H9 (cell line): ENCODE data around the gene SLC5A12. TPM values are rescaled to one million over a fixed set of nuclear protein-coding genes. Genes with fewer than 3 reads are reported as not detected.

ENCODE experiments used
- DNase-seq: peaks from one replicate; pipeline ENCODE4 v3.0.0-alpha.2; 2017
- H2AFZ ChIP-seq: one replicate; pipeline ENCODE4 v1.6.1; 2013; ENCODE audit warnings: mild to moderate bottlenecking, low read length, control low read depth, moderate library complexity
- H2AK5ac ChIP-seq: 2 replicates; pipeline ENCODE4 v1.6.1; 2013; ENCODE audit warnings: low read length, control low read depth, mixed read lengths; ENCODE audit not compliant: insufficient read length
- H2BK120ac ChIP-seq: one replicate; pipeline ENCODE4 v1.6.1; 2013; ENCODE audit warnings: low read depth, mild to moderate bottlenecking, low read length, control low read depth, inconsistent platforms; ENCODE audit not compliant: poor library complexity, severe bottlenecking
- H2BK12ac ChIP-seq: 2 replicates; pipeline ENCODE4 v1.6.1; 2013; ENCODE audit warnings: low read length, control low read depth, mixed read lengths, low read depth; ENCODE audit not compliant: insufficient read length
- H2BK15ac ChIP-seq: 2 replicates; pipeline ENCODE4 v1.6.1; 2013; ENCODE audit warnings: low read depth, low read length, control low read depth
- H2BK20ac ChIP-seq: one replicate; pipeline ENCODE4 v1.6.1; 2013; ENCODE audit warnings: low read depth, mild to moderate bottlenecking, low read length, control low read depth, inconsistent platforms; ENCODE audit not compliant: poor library complexity, severe bottlenecking
- H2BK5ac ChIP-seq: 2 replicates; pipeline ENCODE4 v1.6.1; 2013; ENCODE audit warnings: low read length, control low read depth, mixed read lengths; ENCODE audit not compliant: insufficient read length
- H3K14ac ChIP-seq: 2 replicates; pipeline ENCODE4 v1.6.1; 2013; ENCODE audit warnings: low read length, control low read depth; ENCODE audit not compliant: insufficient read depth
- H3K18ac ChIP-seq: 2 replicates; pipeline ENCODE4 v1.6.1; 2013; ENCODE audit warnings: low read depth, mild to moderate bottlenecking, mixed read lengths, low read length, control low read depth; ENCODE audit not compliant: insufficient read length
- H3K23ac ChIP-seq: 2 replicates; pipeline ENCODE4 v1.6.1; 2013; ENCODE audit warnings: low read length, control low read depth, mixed read lengths, low read depth; ENCODE audit not compliant: insufficient read length
- H3K23me2 ChIP-seq: 2 replicates; pipeline ENCODE4 v1.6.1; 2013; ENCODE audit warnings: low read depth, mild to moderate bottlenecking, mixed read lengths, low read length, control low read depth; ENCODE audit not compliant: insufficient read length, poor library complexity, severe bottlenecking
- H3K27ac ChIP-seq: 2 replicates; pipeline ENCODE4 v1.5.1; 2013; ENCODE audit warnings: low read length, control low read depth, mixed read lengths, low read depth; ENCODE audit not compliant: insufficient read length
- H3K27me3 ChIP-seq: 2 replicates; pipeline ENCODE4 v1.6.1; 2013; ENCODE audit warnings: low read length, control low read depth, inconsistent platforms; ENCODE audit not compliant: insufficient read depth
- H3K4ac ChIP-seq: 2 replicates; pipeline ENCODE4 v1.6.1; 2013; ENCODE audit warnings: low read depth, mild to moderate bottlenecking, control low read depth, inconsistent platforms, low read length, moderate library complexity
- H3K4me1 ChIP-seq: 2 replicates; pipeline ENCODE4 v1.6.1; 2013; ENCODE audit warnings: low read length, control low read depth, inconsistent platforms; ENCODE audit not compliant: insufficient read depth
- H3K4me2 ChIP-seq: 2 replicates; pipeline ENCODE4 v1.6.1; 2013; ENCODE audit warnings: low read length, control low read depth, mixed read lengths; ENCODE audit not compliant: insufficient read length, insufficient read depth
- H3K56ac ChIP-seq: 2 replicates; pipeline ENCODE4 v1.6.1; 2013; ENCODE audit warnings: low read depth, mild to moderate bottlenecking, mixed read lengths, low read length, control low read depth; ENCODE audit not compliant: insufficient read length
- H3K79me1 ChIP-seq: 2 replicates; pipeline ENCODE4 v1.6.1; 2013; ENCODE audit warnings: low read depth, mild to moderate bottlenecking, moderate library complexity, low read length, control low read depth, inconsistent platforms; ENCODE audit not compliant: insufficient read depth, poor library complexity, severe bottlenecking
- H3K79me2 ChIP-seq: 2 replicates; pipeline ENCODE4 v1.6.1; 2013; ENCODE audit warnings: low read length, control low read depth, inconsistent platforms; ENCODE audit not compliant: insufficient read depth
- H3K9ac ChIP-seq: 2 replicates; pipeline ENCODE4 v1.6.1; 2013; ENCODE audit warnings: low read length, control low read depth, mixed read lengths; ENCODE audit not compliant: insufficient read length; ENCODE audit errors: extremely low read depth
- H3K9me3 ChIP-seq: one replicate; pipeline ENCODE4 v1.6.1; 2013; ENCODE audit warnings: low read depth, low read length, inconsistent platforms; ENCODE audit not compliant: control insufficient read depth
- H3T11ph ChIP-seq: one replicate; pipeline ENCODE4 v1.6.1; 2013; ENCODE audit warnings: mild to moderate bottlenecking, low read length, control low read depth, inconsistent platforms
- H4K20me1 ChIP-seq: one replicate; pipeline ENCODE4 v1.6.1; 2013; ENCODE audit not compliant: control insufficient read depth, insufficient read length, insufficient read depth
- H4K5ac ChIP-seq: 2 replicates; pipeline ENCODE4 v1.6.1; 2013; ENCODE audit warnings: low read depth, mild to moderate bottlenecking, mixed read lengths, low read length, control low read depth; ENCODE audit not compliant: insufficient read length
- H4K8ac ChIP-seq: replicated peaks from 2 replicates; pipeline ENCODE4 v1.6.1; 2013; ENCODE audit warnings: low read length, control low read depth, mixed read lengths, low read depth; ENCODE audit not compliant: insufficient read length
- H4K91ac ChIP-seq: 2 replicates; pipeline ENCODE4 v1.6.1; 2013; ENCODE audit warnings: low read depth, mild to moderate bottlenecking, moderate library complexity, mixed read lengths, low read length, control low read depth; ENCODE audit not compliant: insufficient read length
- H3K27ac Mint-ChIP-seq, 3 experiments: 2 replicates in 2 of 3; 3 replicates in 1 of 3; pipeline ENCODE4 v1.8.0; 2020 to 2021; ENCODE audit warnings: mixed read lengths in 3 of 3, mild to moderate bottlenecking in 1 of 3, moderate library complexity in 1 of 3
- H3K27me3 Mint-ChIP-seq: 2 replicates; pipeline ENCODE4 v1.8.0; 2021; ENCODE audit warnings: low read depth, mild to moderate bottlenecking, moderate library complexity, mixed read lengths
- H3K36me3 Mint-ChIP-seq, 3 experiments: 2 replicates in 2 of 3; 3 replicates in 1 of 3; pipeline ENCODE4 v1.8.0; 2020 to 2021; ENCODE audit warnings: low read depth in 3 of 3, mixed read lengths in 3 of 3; ENCODE audit not compliant: insufficient read depth in 1 of 3
- H3K4me1 Mint-ChIP-seq, 2 experiments: 2 replicates each; pipeline ENCODE4 v1.8.0; 2020; ENCODE audit warnings: mixed read lengths in 2 of 2
- H3K4me3 Mint-ChIP-seq, 2 experiments: 2 replicates in 1 of 2; 3 replicates in 1 of 2; pipeline ENCODE4 v1.8.0; 2020 to 2021; ENCODE audit warnings: mild to moderate bottlenecking in 2 of 2, mixed read lengths in 2 of 2, moderate library complexity in 1 of 2
- H3K9me3 Mint-ChIP-seq, 2 experiments: 2 replicates in 1 of 2; 3 replicates in 1 of 2; pipeline ENCODE4 v1.8.0; 2020; ENCODE audit warnings: mild to moderate bottlenecking in 2 of 2, mixed read lengths in 2 of 2, moderate library complexity in 1 of 2
- WGBS: extraction: QIAGEN DNeasy Blood & Tissue Kit; methylation state at CpG from one replicate; pipeline ENCODE4 v1.1.7; 2013; ENCODE audit warnings: missing lambda C conversion rate, low lambda C conversion rate, mixed read lengths; ENCODE audit not compliant: insufficient read length; ENCODE audit errors: extremely low coverage; 5-methylcytosine and 5-hydroxymethylcytosine counted together
- total RNA-seq: library from RNA; stranded (reverse); gene quantifications from 2 replicates; pipeline ENCODE4 v1.2.1, GENCODE V29; 2021
- TF ChIP-seq, protein P1 (sequence below): fragments of 200-600 bp; sonication (generic); conservative IDR thresholded peaks from 3 replicates; pipeline ENCODE4 v1.8.0; 2021; ENCODE audit warnings: antibody characterized with exemption, mild to moderate bottlenecking

SLC5A12 gene
- total RNA-seq, 1 experiment from 2014 or later = 2.7 TPM

DNA sequence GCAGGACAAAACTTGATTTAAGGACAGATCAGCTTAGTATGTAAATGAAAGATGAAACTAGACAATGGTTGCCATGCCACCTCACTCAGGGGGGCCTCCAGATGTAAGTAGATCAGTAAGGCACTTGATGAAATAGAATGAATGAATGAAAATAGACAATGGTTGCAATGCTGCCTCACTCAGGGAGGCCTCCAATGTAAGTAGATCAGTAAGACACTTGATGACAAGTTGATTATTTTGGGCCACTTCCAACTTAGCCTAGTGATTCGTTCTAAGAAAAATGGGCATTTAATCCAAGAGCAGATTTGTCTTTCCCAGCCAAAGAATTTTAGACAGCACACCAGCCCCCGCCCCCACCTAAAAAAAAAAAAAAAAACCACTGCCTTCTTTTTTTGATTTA is 19.2 kb upstream of the SLC5A12 start:
- Histone ChIP-seq H2BK5ac (no peak overlapping the region), H2AFZ (no peak overlapping the region), H3K18ac (no peak overlapping the region), H3K23ac (no peak overlapping the region), H3K79me1 (no peaks in the 10 kb centered on the region), H2BK15ac (no peak overlapping the region), H3K79me2 (no peaks in the 10 kb centered on the region), H4K91ac (no peak overlapping the region), H3K9ac (no peak overlapping the region), H3K9me3 (no peaks in the 10 kb centered on the region), H3T11ph (no peak overlapping the region), H3K27me3 (no peaks in the 10 kb centered on the region), H4K8ac (no peak overlapping the region), H4K5ac (no peak overlapping the region), H3K4me1 (no peaks in the 10 kb centered on the region), H3K56ac (no peak overlapping the region), H2BK20ac (no peak overlapping the region), H3K4me2 (no peak overlapping the region), H3K27ac (no peak overlapping the region), H2BK12ac (no peak overlapping the region), H4K20me1 (no peaks in the 10 kb centered on the region), H2BK120ac (no peak overlapping the region), H3K23me2 (no peaks in the 10 kb centered on the region), H3K14ac (no peak overlapping the region), H3K4ac (no peak overlapping the region), H2AK5ac (no peak overlapping the region)
- no peaks in the 10 kb centered on the region for H3K27me3 Mint-ChIP-seq
- TF ChIP-seq, protein P1, sequence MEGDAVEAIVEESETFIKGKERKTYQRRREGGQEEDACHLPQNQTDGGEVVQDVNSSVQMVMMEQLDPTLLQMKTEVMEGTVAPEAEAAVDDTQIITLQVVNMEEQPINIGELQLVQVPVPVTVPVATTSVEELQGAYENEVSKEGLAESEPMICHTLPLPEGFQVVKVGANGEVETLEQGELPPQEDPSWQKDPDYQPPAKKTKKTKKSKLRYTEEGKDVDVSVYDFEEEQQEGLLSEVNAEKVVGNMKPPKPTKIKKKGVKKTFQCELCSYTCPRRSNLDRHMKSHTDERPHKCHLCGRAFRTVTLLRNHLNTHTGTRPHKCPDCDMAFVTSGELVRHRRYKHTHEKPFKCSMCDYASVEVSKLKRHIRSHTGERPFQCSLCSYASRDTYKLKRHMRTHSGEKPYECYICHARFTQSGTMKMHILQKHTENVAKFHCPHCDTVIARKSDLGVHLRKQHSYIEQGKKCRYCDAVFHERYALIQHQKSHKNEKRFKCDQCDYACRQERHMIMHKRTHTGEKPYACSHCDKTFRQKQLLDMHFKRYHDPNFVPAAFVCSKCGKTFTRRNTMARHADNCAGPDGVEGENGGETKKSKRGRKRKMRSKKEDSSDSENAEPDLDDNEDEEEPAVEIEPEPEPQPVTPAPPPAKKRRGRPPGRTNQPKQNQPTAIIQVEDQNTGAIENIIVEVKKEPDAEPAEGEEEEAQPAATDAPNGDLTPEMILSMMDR = no peak
- peaks cover 3 to 10% of the 10 kb centered on the region in 2 experiments for H3K4me1 Mint-ChIP-seq
- no peak overlapping the region for H3K4me3 Mint-ChIP-seq
- no peaks in the 10 kb centered on the region for H3K36me3 Mint-ChIP-seq
- no CpG with 5 or more reads among the region's 2 CpGs for WGBS
- DNase-seq = no peak
- no peak overlapping the region; a peak in 1 of 7 replicates for H3K27ac Mint-ChIP-seq
- no peaks in the 10 kb centered on the region; a peak in 1 of 5 replicates for H3K9me3 Mint-ChIP-seq
